H1 (cell line): ENCODE data around the gene FRMD4A. TPM values are rescaled to one million over a fixed set of nuclear protein-coding genes. Genes with fewer than 3 reads are reported as not detected.

Source experiments
- CTCF ChIA-PET: fragments of 300-600 bp; sonication (Branson Sonifier 250); formaldehyde crosslinking; loops from one replicate; lab custom pipeline; 2021; ENCODE audit not compliant: partially characterized antibody; lab: Charles Lee
- POLR2A ChIA-PET: fragments of 300-600 bp; sonication (Branson Sonifier 250); formaldehyde crosslinking; loops from one replicate; lab custom pipeline; 2021; ENCODE audit warnings: inconsistent platforms; ENCODE audit not compliant: partially characterized antibody; lab: Charles Lee
- DNase-seq, 2 experiments: peaks; one replicate each; pipeline versions ENCODE4 v3.0.0 to v3.0.0-alpha.2; 2010 to 2022; ENCODE audit warnings: low spot score in 2 of 2, low read depth in 1 of 2, mixed read lengths in 1 of 2
- FAIRE-seq: peaks from 2 replicates; lab custom pipeline; 2011; peaks lifted over from hg19 to GRCh38; lab: Jason Lieb, UNC
- H2AFZ ChIP-seq: 2 replicates; pipeline ENCODE4 v1.8.1; 2012; ENCODE audit warnings: low read length, inconsistent platforms
- H2AK5ac ChIP-seq: 2 replicates; pipeline ENCODE4 v1.6.1; 2013; ENCODE audit warnings: low read depth, low read length
- H2BK120ac ChIP-seq: replicated peaks from 2 replicates; pipeline ENCODE3; 2013; ENCODE audit warnings: low read depth, low read length, inconsistent platforms
- H2BK12ac ChIP-seq: 2 replicates; pipeline ENCODE4 v1.6.1; 2013; ENCODE audit warnings: low read depth, low read length
- H2BK15ac ChIP-seq: 2 replicates; pipeline ENCODE4 v1.6.1; 2013; ENCODE audit warnings: low read length
- H2BK20ac ChIP-seq: 2 replicates; pipeline ENCODE4 v1.6.1; 2013; ENCODE audit warnings: low read length
- H2BK5ac ChIP-seq: 2 replicates; pipeline ENCODE4 v1.6.1; 2013; ENCODE audit warnings: low read depth, low read length
- H3K14ac ChIP-seq: 2 replicates; pipeline ENCODE4 v1.6.1; 2013; ENCODE audit warnings: inconsistent platforms; ENCODE audit not compliant: insufficient read length
- H3K18ac ChIP-seq: 2 replicates; pipeline ENCODE4 v1.6.1; 2013; ENCODE audit warnings: low read length; ENCODE audit errors: extremely low read depth
- H3K23ac ChIP-seq: 2 replicates; pipeline ENCODE4 v1.6.1; 2013; ENCODE audit warnings: inconsistent platforms; ENCODE audit not compliant: insufficient read length
- H3K23me2 ChIP-seq: 2 replicates; pipeline ENCODE4 v1.6.1; 2013; ENCODE audit warnings: low read depth, low read length
- H3K27ac ChIP-seq: 2 replicates; pipeline ENCODE4 v1.6.1; 2011; ENCODE audit warnings: low read depth, low read length, inconsistent platforms
- H3K27me3 ChIP-seq, 4 experiments: replicated peaks in 1 of 4; 1 replicate in 1 of 4; 2 replicates in 3 of 4; pipeline versions ENCODE4 v1.6.1 to v1.8.1; 2011 to 2013; ENCODE audit warnings: low read length in 3 of 4, mild to moderate bottlenecking in 3 of 4, inconsistent platforms in 2 of 4, mixed read lengths in 2 of 4, moderate library complexity in 1 of 4; ENCODE audit not compliant: control insufficient read depth in 3 of 4, insufficient read depth in 3 of 4; ENCODE audit errors: extremely low read depth in 1 of 4
- H3K36me3 ChIP-seq, 4 experiments: 2 replicates each; pipeline versions ENCODE4 v1.6.1 to v1.8.1; 2011 to 2013; ENCODE audit warnings: mild to moderate bottlenecking in 4 of 4, low read length in 3 of 4, moderate library complexity in 2 of 4, control low read depth in 1 of 4, inconsistent platforms in 1 of 4; ENCODE audit not compliant: insufficient read depth in 4 of 4, control insufficient read depth in 2 of 4
- H3K4ac ChIP-seq: replicated peaks from 2 replicates; pipeline ENCODE3; 2013; ENCODE audit warnings: low read length, low read depth, mixed read lengths, inconsistent platforms; ENCODE audit not compliant: insufficient read length
- H3K4me1 ChIP-seq, 4 experiments: replicated peaks in 1 of 4; 1 replicate in 1 of 4; 2 replicates in 3 of 4; pipeline versions ENCODE4 v1.6.1 to v1.8.1; 2011 to 2013; ENCODE audit warnings: low read length in 3 of 4, inconsistent platforms in 2 of 4, mixed read lengths in 1 of 4; ENCODE audit not compliant: insufficient read depth in 4 of 4, control insufficient read depth in 3 of 4
- H3K4me2 ChIP-seq, 2 experiments: 2 replicates each; pipeline versions ENCODE4 v1.6.1 to v1.8.1; 2011 to 2013; ENCODE audit warnings: low read depth in 2 of 2, low read length in 2 of 2, control low read depth in 1 of 2, inconsistent platforms in 1 of 2, mild to moderate bottlenecking in 1 of 2; ENCODE audit not compliant: insufficient read depth in 1 of 2
- H3K4me3 ChIP-seq, 4 experiments: fragments of 200-600, 300-600 bp in 1 of 4; sonication (generic), shearing (Covaris generic), sonication (Bioruptor Twin) in 1 of 4; 2 replicates each; pipeline versions ENCODE4 v1.5.1 to v1.8.1; 2011 to 2016; ENCODE audit warnings: low read length in 4 of 4, low read depth in 3 of 4, control low read depth in 2 of 4, inconsistent platforms in 2 of 4, mild to moderate bottlenecking in 2 of 4, mixed read lengths in 1 of 4, moderate library complexity in 1 of 4; ENCODE audit not compliant: insufficient read depth in 2 of 4; ENCODE audit errors: extremely low read depth in 1 of 4
- H3K56ac ChIP-seq: replicated peaks from 2 replicates; pipeline ENCODE3; 2013; ENCODE audit warnings: low read depth, mild to moderate bottlenecking, mixed read lengths, low read length, inconsistent platforms; ENCODE audit not compliant: insufficient read length
- H3K79me1 ChIP-seq: 2 replicates; pipeline ENCODE4 v1.6.1; 2013; ENCODE audit warnings: low read depth, low read length, control low read depth
- H3K79me2 ChIP-seq, 2 experiments: 2 replicates each; pipeline versions ENCODE4 v1.6.1 to v1.8.1; 2012 to 2013; ENCODE audit warnings: low read length in 2 of 2, mild to moderate bottlenecking in 2 of 2, inconsistent platforms in 1 of 2; ENCODE audit not compliant: insufficient read depth in 2 of 2, control insufficient read depth in 1 of 2
- H3K9ac ChIP-seq, 4 experiments: replicated peaks in 1 of 4; 1 replicate in 1 of 4; 2 replicates in 3 of 4; pipeline versions ENCODE4 v1.6.1 to v1.8.1; 2011 to 2013; ENCODE audit warnings: low read depth in 3 of 4, low read length in 3 of 4, control low read depth in 2 of 4, mild to moderate bottlenecking in 2 of 4, moderate library complexity in 2 of 4, inconsistent platforms in 1 of 4; ENCODE audit errors: extremely low read depth in 1 of 4
- H3K9me3 ChIP-seq, 2 experiments: 2 replicates each; pipeline versions ENCODE4 v1.6.1 to v1.8.1; 2012 to 2013; ENCODE audit warnings: mild to moderate bottlenecking in 2 of 2, moderate library complexity in 2 of 2, control low read depth in 1 of 2, inconsistent platforms in 1 of 2, low read depth in 1 of 2, low read length in 1 of 2, mixed read lengths in 1 of 2; ENCODE audit not compliant: insufficient read depth in 2 of 2
- H4K20me1 ChIP-seq, 2 experiments: replicated peaks in 1 of 2; 2 replicates each; pipeline versions ENCODE3 to v1.8.1; 2011 to 2013; ENCODE audit warnings: inconsistent platforms in 2 of 2, low read length in 2 of 2, mild to moderate bottlenecking in 1 of 2; ENCODE audit not compliant: insufficient read depth in 2 of 2, control insufficient read depth in 1 of 2
- H4K5ac ChIP-seq: 2 replicates; pipeline ENCODE4 v1.6.1; 2013; ENCODE audit warnings: low read length, low read depth, mixed read lengths, inconsistent platforms; ENCODE audit not compliant: insufficient read length
- H4K8ac ChIP-seq: 2 replicates; pipeline ENCODE4 v1.8.0; 2013; ENCODE audit warnings: mild to moderate bottlenecking, moderate library complexity, low read length, inconsistent platforms; ENCODE audit not compliant: insufficient read depth; ENCODE audit errors: extremely low read depth
- H4K91ac ChIP-seq: replicated peaks from 2 replicates; pipeline ENCODE3; 2013; ENCODE audit warnings: low read length, mixed read lengths, inconsistent platforms; ENCODE audit not compliant: insufficient read length
- CBX8 ChIP-seq: fragments of 300-800, 300-1000 bp; sonication (generic); IDR thresholded peaks from 2 replicates; pipeline ENCODE4 v1.7.1; 2016; ENCODE audit warnings: low read depth, low read length, borderline replicate concordance
- CEBPB ChIP-seq: IDR thresholded peaks from 2 replicates; pipeline ENCODE4 v1.6.1; 2012; ENCODE audit warnings: low read depth, low read length
- CREB1 ChIP-seq: IDR thresholded peaks from 2 replicates; pipeline ENCODE4 v1.6.1; 2012; ENCODE audit warnings: inconsistent platforms
- HDAC6 ChIP-seq: IDR thresholded peaks from one replicate; pipeline ENCODE4 v1.7.1; 2012; ENCODE audit warnings: low read depth, mild to moderate bottlenecking, inconsistent platforms, low read length, moderate library complexity
- KDM4A ChIP-seq: IDR thresholded peaks from one replicate; pipeline ENCODE4 v1.7.1; 2012; ENCODE audit warnings: low read depth, mild to moderate bottlenecking, moderate library complexity, low read length, inconsistent platforms; ENCODE audit not compliant: severe bottlenecking
- NRF1 ChIP-seq: IDR thresholded peaks from 2 replicates; pipeline ENCODE4 v1.6.1; 2011; ENCODE audit warnings: mild to moderate bottlenecking, low read depth, low read length, improper control_type of control experiment
- PHF8 ChIP-seq: fragments of 200-600 bp; sonication (generic); conservative IDR thresholded peaks from 2 replicates; pipeline ENCODE4 v1.7.1; 2012; ENCODE audit warnings: low read depth, mild to moderate bottlenecking, inconsistent platforms, low read length, moderate library complexity
- SIRT6 ChIP-seq: IDR thresholded peaks from one replicate; pipeline ENCODE4 v1.7.1; 2012; ENCODE audit warnings: low read length, inconsistent platforms
- TCF12 ChIP-seq: IDR thresholded peaks from 2 replicates; pipeline ENCODE4 v1.6.1; 2011; ENCODE audit warnings: low read depth, mild to moderate bottlenecking, low read length
- YY1 ChIP-seq: IDR thresholded peaks from 2 replicates; pipeline ENCODE4 v1.6.1; 2011; ENCODE audit warnings: low read depth, mild to moderate bottlenecking, low read length
- WGBS, 2 experiments: shearing (Covaris generic) in 1 of 2; methylation state at CpG; one replicate each; pipeline versions ENCODE4 v1.1.6 to v1.1.7; 2013 to 2015; ENCODE audit warnings: low lambda C conversion rate in 2 of 2, mixed read lengths in 2 of 2, inconsistent platforms in 1 of 2, low coverage in 1 of 2, missing lambda C conversion rate in 1 of 2; ENCODE audit not compliant: insufficient replicate concordance in 2 of 2, insufficient coverage in 1 of 2, insufficient read length in 1 of 2; ENCODE audit errors: extremely low coverage in 1 of 2, missing lambda C conversion rate in 1 of 2; 5-methylcytosine and 5-hydroxymethylcytosine counted together
- polyA plus RNA-seq, 7 experiments: library from polyadenylated mRNA; depleted of rRNA in 3 of 7; stranded (reverse) in 5 of 7; unstranded in 2 of 7; fragments of >200 nt in 5 of 7; fragments of 200-250 nt in 2 of 7; gene quantifications; 1 replicate in 5 of 7; 2 replicates in 1 of 7; 4 replicates in 1 of 7; pipeline versions ENCODE4 v1.2.1 to v1.2.3, GENCODE V29; 2011 to 2013; ENCODE audit warnings: missing spikeins in 2 of 7, mixed read lengths in 2 of 7
- total RNA-seq: library from RNA; stranded (reverse); fragmentation: NEBNext Ultra II Directional; extraction: Animal tissue kit (Norgen Biotek cat#: 25700); gene quantifications from 2 replicates; pipeline ENCODE4 v1.2.1, GENCODE V29; 2021
- TF ChIP-seq, protein P1 (sequence below): IDR thresholded peaks from 2 replicates; pipeline ENCODE4 v1.6.1; 2012; ENCODE audit warnings: low read length, inconsistent platforms

The FRMD4A gene
- total and polyA plus RNA-seq, 2 of the 8 experiments (the other 6 are each of a cell fraction or from before 2014, with no cell fraction given): 38.6 to 39.6 TPM

DNA sequence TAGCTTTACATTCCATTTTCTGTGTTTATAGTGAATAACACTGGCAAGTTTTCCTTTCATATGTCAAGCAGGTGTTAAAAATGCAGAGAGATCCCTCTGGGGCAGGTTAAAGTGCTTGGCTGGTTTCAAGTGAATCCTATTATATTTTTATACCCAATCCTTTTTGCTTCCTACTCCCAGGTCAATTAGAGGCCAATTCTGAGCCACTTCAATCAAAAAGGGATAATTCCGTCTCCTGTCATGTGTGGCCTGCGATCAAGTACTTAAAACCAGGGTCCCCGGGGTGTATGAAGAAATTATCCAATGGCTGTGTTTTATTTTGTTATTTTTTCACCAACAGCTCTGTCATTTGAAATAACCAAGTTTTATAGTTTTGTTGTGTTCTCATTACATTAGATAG lies 430.8 kb downstream of the FRMD4A start:
- H3K4ac ChIP-seq: no peak overlapping the region
- DNase-seq: no peak
- H3K27me3 ChIP-seq: no peaks in the 10 kb centered on the region
- peaks cover 3 to 7% (median 3%) of the 10 kb centered on the region in 4 experiments; a peak in 5 of 7 replicates for H3K4me1 ChIP-seq
- no peak overlapping the region for H3K14ac ChIP-seq
- H3K9me3 ChIP-seq: no peaks in the 10 kb centered on the region
- H2AFZ ChIP-seq: no peak overlapping the region
- H4K20me1 ChIP-seq: no peaks in the 10 kb centered on the region
- ChIA-PET POLR2A (interaction anchor here (1.4 kb wide), 1 partner anchor 11 kb away, joined by 3 read pairs; no protein-coding TSS in a partner anchor), CTCF (interaction anchor here (0.6 to 2.0 kb wide), 6 partner anchors 8 to 578 kb away, joined by 3 to 4 read pairs (median 3); no protein-coding TSS in a partner anchor)
- H2BK12ac ChIP-seq: no peak overlapping the region
- no peak overlapping the region for H4K8ac ChIP-seq
- H3K56ac ChIP-seq: no peak overlapping the region
- no peak overlapping the region for H2AK5ac ChIP-seq
- no peaks in the 10 kb centered on the region for H3K79me1 ChIP-seq
- H3K4me3 ChIP-seq: no peak overlapping the region
- no peak overlapping the region for H2BK5ac ChIP-seq
- H3K79me2 ChIP-seq: no peaks in the 10 kb centered on the region
- H2BK15ac ChIP-seq: no peak overlapping the region
- H2BK120ac ChIP-seq: no peak overlapping the region
- no peak overlapping the region for H4K91ac ChIP-seq
- no peak overlapping the region for H4K5ac ChIP-seq
- no peak overlapping the region for H3K4me2 ChIP-seq
- TF ChIP-seq CEBPB (no peak), CBX8 (no peak), HDAC6 (no peak), YY1 (no peak), SIRT6 (no peak), TCF12 (no peak), KDM4A (no peak), CREB1 (no peak), PHF8 (no peak), NRF1 (no peak)
- TF ChIP-seq, protein P1, sequence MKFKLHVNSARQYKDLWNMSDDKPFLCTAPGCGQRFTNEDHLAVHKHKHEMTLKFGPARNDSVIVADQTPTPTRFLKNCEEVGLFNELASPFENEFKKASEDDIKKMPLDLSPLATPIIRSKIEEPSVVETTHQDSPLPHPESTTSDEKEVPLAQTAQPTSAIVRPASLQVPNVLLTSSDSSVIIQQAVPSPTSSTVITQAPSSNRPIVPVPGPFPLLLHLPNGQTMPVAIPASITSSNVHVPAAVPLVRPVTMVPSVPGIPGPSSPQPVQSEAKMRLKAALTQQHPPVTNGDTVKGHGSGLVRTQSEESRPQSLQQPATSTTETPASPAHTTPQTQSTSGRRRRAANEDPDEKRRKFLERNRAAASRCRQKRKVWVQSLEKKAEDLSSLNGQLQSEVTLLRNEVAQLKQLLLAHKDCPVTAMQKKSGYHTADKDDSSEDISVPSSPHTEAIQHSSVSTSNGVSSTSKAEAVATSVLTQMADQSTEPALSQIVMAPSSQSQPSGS: no peak
- 96% methylated on average over 3 of the region's 3 CpGs; no CpG with 5 or more reads in 1 of the 2 experiments for WGBS, 2 experiments
- no peak overlapping the region for H3K23ac ChIP-seq
- H3K9ac ChIP-seq: no peak overlapping the region
- no peak overlapping the region for H2BK20ac ChIP-seq
- no peaks in the 10 kb centered on the region for H3K36me3 ChIP-seq
- H3K23me2 ChIP-seq: no peaks in the 10 kb centered on the region
- no peak for FAIRE-seq
- H3K18ac ChIP-seq: no peak overlapping the region
- H3K27ac ChIP-seq: no peak overlapping the region
